ENCODE data around the gene SLC9A9. TPM values are rescaled to one million over a fixed set of nuclear protein-coding genes. Genes with fewer than 3 reads are reported as not detected.
A peak's percentile ranks its signal among the peaks of the same experiment; 100 is the strongest.

SLC9A9 gene
- total RNA-seq, 1 experiment from 2014 or later, result 1.5 TPM

- DNase-seq (ENCODE audit: low read depth), result peak; percentile 22
These were observed 246.4 kb downstream of the SLC9A9 start for GRCh38 chr3:143601723-143602484.

GRCh38 chr3:143600756-143601718, 247.2 kb downstream of the SLC9A9 start:
- DNase-seq (ENCODE audit: low read depth), result peak; percentile 56

GRCh38 chr3:143597774-143598652, 250.3 kb downstream of the SLC9A9 start:
- DNase-seq (ENCODE audit: low read depth), result peak; percentile 36

- no peak for DNase-seq (ENCODE audit: low read depth)
These were observed 251.2 kb downstream of the SLC9A9 start for GRCh38 chr3:143596957-143597642.

- DNase-seq (ENCODE audit: low read depth), result no peak
These were observed 252.7 kb downstream of the SLC9A9 start for GRCh38 chr3:143595456-143596077.

GRCh38 chr3:143594206-143594605, 254.1 kb downstream of the SLC9A9 start:
- no peak for DNase-seq (ENCODE audit: low read depth)

GRCh38 chr3:143590660-143591059, 257.6 kb downstream of the SLC9A9 start:
- no peak for DNase-seq (ENCODE audit: low read depth)

- DNase-seq (ENCODE audit: low read depth), result no peak
These were observed 261.7 kb downstream of the SLC9A9 start for GRCh38 chr3:143586576-143586975.

GRCh38 chr3:143585720-143586456, 262.4 kb downstream of the SLC9A9 start:
- DNase-seq (ENCODE audit: low read depth), result no peak

- no peak for DNase-seq (ENCODE audit: low read depth)
These were observed 263.8 kb downstream of the SLC9A9 start for GRCh38 chr3:143584474-143584873.

GRCh38 chr3:143581972-143582722, 266.1 kb downstream of the SLC9A9 start:
- no peak for DNase-seq (ENCODE audit: low read depth)

- DNase-seq (ENCODE audit: low read depth), result no peak
These were observed 269.3 kb downstream of the SLC9A9 start for GRCh38 chr3:143578810-143579435.

- DNase-seq (ENCODE audit: low read depth), result peak; percentile 7
These were observed 271.5 kb downstream of the SLC9A9 start for GRCh38 chr3:143576568-143577270.

- DNase-seq (ENCODE audit: low read depth), result no peak
These were observed 273.3 kb downstream of the SLC9A9 start for GRCh38 chr3:143574933-143575332.

- DNase-seq (ENCODE audit: low read depth), result no peak
These were observed 274.5 kb downstream of the SLC9A9 start for GRCh38 chr3:143573610-143574303.

- DNase-seq (ENCODE audit: low read depth), result no peak
These were observed 276.7 kb downstream of the SLC9A9 start for GRCh38 chr3:143571548-143571947.

- peak; percentile 15 for DNase-seq (ENCODE audit: low read depth)
These were observed 280.4 kb downstream of the SLC9A9 start for GRCh38 chr3:143567823-143568222.
